NCI-H2196 (cell line): Measurements from ENCODE around the gene ZBP1.

Source experiments
- DNase-seq: peaks from one replicate; lab custom pipeline; 2025; ENCODE audit not compliant: unreplicated experiment; lab: John Stamatoyannopoulos, UW

The ZBP1 gene

DNA sequence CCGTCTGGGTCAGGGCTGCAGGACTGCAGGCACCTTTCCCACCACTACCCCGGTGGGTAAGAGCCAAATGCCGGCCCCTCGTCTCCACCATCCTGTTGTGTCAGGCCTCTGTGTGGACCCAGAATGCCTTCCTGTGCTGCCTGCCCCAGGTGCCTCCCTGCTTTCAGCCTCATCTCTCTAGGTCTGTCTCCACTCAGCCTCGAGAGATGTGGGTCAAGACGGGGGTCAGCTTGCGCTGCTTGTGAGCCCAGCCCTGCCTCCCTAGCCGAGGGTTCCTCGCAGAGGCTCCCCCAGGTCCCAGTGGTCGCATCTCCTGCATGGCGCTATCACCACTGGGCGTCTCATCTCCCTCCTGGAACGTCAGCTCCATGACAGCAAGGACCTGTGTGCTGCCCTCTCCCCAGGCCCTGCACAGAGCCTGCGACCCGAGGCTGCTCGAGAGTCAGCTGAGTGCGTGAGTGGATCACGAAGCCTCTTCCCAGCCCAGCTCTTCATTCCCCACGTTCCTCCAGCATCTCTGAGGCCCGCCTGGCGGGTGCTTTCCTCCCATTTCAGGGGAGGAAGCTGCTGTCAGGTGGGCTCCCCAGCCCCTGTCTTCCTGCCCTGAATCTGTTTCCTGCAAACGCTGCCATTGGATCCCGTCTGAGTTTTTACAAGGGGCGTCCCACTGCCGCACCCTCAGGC is 38.7 kb upstream of the ZBP1 start:
- no peak for DNase-seq

DNA sequence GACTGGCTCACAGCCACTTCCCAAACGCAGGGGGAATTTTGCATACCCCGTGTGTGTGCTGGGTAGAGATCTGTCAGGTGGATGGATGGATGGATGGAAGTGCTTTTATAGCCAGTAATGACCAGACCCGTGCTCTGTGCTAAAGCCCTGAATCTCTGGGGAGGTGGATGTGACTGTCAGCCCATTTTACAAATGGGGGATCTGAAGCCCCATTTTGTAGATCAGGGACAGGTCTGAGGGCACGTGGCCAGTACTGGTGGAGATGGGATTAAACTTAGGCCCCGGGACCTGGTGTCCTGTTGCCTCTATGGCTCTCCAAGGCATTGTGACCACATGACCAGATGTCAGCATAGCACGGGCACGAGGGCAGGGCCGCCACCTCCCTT is 38.2 kb upstream of the ZBP1 start:
- no peak for DNase-seq

DNA sequence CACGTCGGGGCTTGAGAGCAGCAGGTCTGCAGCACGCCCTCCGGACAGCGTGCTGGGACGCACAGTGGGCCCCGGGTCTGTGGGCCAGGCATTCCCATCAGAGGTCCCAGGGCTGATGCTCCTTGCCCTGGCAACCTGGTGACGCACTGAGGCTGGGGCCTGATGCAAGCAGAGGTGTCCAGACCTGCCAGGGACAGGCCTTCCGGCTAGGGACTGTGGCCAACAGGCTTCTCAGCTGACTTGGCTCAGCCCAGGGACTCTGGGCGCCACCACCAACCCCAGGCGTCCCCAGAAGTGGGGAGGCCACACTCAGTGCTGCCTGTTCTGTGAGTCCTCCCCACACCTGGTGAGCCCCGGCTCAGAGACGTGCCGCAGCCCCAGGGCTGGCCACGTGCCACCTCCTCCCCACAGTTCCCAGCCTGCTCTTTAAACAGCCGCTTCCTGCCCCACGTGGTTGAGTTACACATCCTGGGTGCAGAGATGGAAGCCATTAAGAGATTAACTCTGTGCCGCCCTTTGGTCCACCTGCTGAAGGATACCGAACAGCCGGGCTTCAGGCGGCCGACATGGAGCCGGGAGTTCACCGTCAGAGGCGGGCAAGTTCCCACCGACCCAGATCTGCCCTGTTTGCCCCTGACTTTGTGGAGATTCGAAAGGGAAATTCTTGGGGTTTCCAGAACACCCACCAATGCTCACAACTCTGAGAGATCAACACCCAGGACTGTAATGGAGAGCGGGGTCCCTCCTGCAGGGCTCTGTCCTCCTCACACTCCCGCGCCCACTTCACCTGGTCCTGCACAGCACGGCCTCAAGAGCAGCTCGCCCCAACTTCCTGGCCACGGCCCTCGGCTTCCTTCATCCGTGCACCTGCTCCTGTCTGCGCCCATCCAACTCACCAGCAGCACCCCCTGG is 37.6 kb upstream of the ZBP1 start:
- DNase-seq = peak; percentile 82

DNA sequence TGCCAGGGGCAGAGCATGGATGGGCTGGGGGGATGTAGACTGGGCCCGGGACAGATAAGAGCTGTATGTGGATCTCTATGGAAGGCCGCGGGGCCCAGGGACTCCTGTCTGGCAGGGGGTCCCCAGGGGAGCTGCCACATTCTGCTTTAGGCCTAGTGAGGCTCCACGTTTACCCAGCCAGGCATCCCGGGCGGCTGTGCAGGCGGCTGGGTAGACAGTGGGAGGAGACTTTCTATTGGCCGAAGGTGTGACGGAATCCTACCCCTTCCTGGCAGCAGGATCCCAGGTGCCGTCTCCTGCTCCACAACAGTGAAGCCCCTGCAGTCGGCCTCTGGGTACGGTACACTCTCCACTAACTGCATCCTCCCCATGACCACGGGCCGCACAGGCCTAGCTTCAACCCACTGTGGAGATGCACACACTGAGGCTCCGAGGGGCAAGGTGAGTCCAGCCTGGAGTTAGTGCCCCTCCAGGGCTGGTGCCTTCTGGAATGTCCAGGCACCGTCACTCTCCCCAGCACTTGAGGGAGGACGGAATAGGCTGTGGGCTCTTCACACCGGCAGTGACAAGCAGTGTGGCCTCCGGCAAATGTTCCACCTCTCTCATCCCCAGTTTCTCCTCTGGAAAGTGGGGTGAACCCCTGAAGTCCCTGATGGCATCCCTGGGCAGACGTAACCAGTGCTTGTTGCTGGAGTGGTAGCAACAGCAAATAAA is 36.8 kb upstream of the ZBP1 start:
- no peak for DNase-seq

DNA sequence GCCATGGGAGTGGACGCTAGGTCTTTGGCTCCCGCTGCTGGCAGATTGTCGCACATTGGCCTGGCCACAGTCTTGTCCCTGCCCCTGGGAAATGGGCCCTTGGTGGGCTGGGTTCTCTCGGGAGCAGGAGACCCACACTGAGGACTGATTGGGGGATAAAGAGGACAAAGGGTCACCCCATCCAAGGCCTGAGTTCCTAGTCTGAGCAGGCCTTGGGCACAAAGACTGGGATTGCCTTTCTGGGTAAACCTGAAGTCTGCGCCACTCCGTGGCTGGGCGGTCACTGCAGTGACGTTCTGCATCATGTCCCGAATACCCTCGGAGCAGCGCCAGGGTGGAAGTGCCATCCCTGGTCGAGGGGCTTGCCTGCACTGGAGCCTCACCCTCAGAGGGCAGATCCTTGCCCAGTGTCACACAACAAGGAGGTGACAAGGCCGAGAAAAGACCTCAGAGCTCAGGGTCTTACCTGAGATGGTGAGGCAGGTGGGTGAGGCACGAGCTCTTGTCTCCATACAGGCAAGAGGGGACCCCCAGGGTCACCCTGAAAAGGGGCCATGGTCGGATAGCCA is 36.1 kb upstream of the ZBP1 start:
- no peak for DNase-seq

DNA sequence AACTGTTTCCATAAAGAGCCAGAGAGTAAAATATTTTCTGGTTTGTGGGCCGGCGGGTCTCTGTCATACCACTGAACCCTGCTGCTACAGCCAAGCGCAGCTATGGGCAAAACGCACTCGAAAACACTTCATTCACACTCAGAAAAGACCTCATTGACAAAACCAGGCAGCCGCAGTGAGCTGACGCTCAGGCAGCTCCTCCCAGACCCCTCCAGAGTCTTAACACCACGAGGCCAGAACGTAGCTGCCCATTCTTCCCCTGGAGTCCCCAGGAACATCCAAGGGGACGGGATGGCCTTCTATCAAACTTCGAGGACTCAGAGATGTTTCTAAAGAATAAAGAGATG is 35.6 kb upstream of the ZBP1 start:
- no peak for DNase-seq

DNA sequence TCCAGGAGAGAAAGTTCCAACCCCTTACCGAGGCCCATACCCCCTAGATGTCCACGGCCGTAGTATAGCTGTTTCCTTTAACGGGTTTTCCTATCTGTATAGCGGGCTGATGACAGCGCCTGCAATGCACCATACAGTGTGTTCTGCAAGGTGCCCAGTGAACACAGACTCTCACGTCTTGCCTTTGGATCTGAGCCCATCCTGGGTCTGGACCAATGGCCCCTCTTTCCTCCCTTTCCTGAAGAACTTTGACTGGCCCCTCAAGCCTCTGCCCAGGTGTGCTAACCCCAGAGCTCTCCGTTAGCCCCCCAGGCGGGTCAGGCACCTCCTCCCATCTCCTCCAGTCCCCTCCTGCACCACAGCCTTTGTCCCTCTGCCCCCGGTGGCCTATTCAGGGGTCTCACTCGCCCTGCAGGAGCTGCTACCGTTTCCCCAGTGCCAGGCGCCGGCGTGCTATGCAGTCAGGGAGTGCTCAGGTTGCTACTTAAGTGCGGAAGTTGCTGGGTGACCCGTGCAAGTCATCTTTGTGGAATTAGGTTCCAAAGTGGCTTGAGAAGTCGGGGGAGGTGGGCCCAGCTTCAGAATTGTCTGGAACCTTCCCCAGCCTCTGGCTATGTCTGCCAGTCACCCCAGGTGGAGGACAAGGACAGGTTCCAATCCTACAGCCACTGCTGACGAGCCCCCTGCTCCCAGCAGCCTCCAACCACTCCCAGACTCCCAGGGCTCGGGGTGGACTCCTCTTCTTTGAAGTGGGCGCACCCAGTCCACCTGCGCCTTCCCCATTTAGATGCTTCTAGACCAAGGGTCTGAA is 35.0 kb upstream of the ZBP1 start:
- no peak for DNase-seq

DNA sequence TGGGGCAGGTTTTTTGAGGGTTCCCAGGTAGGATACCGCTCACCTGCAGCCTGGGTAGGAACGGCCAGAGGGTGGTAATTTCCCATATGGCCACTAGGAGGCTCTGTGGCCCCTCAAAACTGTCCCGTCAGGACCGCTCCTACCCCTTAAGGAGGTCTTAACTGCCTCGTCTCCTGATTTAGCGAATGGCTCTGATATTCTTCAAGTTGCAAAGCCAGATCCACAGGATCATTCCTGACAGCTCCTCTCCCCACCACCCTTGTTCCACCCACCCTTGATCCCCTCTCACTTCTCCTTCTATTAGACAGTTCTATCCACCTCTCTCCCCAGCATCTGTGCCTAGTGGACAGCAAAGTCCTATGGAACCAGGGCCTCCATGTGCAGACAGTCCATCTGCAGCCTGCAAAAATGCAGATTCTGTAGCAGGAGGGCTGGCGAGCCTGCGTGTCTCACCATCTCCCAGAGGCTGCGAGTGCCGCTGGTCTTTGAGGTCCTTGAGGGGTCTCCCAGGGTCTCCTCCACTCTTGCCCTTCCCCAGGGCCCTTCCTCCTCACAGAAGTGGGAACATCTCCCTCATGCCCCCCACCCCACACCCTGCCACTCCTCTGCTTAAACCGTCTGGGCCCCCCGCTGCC is 34.3 kb upstream of the ZBP1 start:
- DNase-seq = peak; percentile 55

DNA sequence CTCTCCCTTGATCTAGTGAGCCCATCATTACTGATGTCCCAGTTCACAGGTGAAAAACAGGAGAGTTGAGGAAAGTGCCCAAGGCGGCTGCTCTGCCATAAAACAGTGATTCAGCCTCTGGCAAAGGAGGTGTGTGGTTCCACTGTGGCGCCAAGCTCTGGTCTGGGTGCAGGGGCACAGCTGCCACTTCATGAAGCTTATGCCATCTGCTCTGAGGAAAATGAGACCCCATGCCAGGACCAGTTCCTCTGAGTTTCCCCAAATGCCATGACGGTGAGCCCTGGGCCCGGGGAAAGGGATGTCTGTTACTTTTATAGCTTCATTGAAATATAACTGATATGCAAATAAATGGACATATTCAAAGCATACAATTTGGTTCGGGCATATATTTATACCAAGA is 33.7 kb upstream of the ZBP1 start:
- DNase-seq = no peak

DNA sequence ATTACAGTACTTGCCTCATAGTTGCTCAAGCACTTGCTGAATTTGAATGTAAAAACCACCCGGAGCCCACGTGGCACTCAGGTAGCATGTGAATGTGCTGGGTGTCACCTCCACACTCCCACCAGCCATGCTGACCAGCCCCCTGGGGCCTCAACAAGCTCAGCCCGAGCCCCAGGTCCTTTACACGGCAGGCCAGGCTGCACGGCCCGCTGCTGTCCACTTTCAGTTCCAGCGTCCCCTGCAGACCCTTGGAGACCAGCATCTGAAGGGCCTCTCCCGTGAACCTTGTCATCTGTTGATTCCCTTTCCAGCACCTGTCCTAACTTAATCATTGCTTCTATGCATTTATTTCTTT is 33.3 kb upstream of the ZBP1 start:
- no peak for DNase-seq

DNA sequence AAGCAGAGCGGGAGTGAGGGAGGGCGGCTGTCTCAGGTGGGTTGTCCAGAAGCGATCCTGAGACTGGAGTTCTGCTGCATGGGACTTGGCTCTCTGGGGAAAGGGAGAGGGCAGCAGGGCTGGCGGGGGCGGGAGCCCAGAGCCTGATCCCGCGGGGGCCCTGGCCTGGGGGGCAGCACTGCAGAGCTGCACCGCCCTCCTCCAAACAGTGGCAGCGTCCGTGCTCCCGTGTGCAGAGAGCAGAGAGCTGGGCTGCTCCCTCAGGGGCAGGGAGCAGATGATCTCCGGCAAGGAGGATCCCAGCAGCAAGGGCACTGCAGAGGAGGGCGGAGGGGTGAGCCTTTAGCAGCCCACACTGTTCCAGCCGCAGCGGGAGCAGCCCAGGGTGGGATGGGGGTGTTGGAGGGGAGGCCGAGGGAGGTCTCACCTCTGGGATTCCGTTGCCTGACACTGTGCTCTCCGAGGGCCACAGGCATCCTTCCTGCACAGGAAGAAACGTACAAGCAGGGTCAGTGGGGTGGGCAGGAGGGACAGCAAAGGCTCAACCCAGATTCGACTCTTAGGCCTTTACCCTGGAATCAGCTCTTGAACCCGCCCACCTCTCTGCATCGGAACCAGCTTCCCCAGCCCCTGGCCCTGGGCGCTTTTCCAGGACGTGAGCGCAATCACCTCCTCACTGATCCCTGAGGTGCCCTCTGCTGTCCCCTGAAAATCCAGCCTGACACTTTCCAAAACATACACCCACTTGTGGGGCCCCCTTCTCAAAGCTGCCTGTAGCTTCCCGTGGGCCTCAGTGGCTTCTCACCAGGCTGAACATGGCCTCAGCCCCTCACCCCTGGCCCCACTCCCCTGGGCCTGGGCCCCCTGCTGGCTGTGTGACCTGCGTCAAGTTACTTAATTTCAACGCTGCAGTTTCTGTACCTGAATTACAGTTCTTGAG is 32.6 kb upstream of the ZBP1 start:
- no peak for DNase-seq

DNA sequence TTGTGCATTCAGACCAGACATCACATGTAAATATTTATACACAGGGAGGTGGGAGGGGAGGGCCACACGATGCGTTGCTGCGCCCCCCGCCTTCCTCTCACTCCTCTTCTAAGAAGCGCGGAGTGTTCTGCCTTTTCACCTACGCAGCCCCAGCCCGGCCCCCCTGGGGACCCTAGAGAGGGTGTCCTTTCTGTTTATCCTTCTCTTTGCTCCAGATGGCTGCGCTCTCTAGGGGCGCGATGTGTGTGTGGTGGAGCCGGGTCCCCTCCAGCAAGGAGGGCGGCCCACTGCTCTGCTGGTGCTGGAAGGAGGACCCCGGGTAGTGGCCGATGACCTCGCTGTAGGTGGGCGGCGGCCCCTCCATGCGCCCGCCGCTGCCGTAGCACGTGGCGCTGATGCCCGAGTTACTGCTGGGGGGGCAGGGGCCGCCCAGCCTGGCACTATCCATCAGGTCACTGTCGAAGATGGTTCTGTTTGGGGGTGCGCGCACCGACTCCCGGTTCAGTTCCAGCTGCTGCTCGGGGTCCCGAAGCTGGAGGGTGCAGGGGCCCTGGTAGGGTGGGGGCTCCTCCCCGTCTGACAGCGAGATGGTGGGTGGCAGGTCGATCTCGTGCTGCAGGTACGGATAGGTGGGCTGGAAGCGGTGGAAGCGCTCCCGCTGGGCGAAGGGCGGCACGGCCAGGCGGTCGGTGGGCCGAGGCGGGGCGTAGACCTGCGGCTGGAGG is 31.8 kb upstream of the ZBP1 start:
- no peak for DNase-seq

DNA sequence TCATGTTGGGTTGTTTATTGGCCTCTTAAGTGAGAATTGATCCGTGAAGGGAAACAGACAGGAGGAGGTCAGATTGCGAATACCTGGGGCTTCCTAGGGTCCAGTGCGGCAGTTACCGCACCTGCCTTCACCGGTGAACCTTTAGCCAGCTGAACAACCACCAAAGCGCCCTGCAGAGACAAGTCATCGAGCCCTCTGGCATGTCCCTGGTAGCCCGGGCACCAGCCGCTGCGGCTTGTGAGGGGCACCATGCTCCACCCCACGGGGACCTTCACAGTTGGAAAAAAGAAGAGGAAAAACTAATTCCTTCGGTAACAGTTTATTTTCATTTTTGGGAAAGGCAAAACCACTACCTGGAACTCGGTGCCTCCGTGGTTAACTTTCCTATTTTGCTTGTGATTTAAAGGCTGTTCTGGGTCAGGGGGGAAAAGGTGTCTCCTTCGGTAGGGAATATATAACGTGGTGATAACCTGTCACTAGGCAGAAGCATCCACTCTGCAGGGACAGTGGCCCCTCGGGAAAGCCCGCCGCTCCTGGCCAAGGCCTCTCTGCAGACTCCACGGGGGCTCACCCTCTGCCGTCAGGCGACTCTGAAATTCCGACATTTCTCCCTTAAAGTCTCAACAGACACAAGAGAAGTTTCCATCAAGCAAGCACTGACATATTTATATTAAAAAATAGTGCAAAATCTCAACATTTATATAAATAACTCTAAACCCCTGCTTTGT is 30.7 kb upstream of the ZBP1 start:
- DNase-seq = no peak

DNA sequence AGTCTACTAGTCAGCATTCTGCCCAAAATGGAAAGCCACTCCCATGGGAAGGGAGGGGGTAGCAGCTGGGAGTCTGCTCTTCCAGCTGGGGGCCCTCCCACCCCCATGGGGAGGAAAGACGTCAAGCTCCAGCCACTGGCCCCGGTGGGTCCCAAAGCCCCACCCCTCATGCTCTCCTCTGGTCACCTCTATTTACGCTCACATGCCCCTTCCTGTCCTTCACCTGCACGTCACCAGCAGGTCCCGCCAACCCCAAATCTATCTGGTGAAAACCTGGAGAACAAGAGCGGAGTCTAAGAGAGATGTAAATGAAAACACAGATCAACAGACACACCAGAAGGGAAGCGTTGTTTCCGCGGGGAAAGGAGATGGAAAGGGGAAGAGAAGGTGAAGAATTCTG is 30.0 kb upstream of the ZBP1 start:
- DNase-seq = no peak

DNA sequence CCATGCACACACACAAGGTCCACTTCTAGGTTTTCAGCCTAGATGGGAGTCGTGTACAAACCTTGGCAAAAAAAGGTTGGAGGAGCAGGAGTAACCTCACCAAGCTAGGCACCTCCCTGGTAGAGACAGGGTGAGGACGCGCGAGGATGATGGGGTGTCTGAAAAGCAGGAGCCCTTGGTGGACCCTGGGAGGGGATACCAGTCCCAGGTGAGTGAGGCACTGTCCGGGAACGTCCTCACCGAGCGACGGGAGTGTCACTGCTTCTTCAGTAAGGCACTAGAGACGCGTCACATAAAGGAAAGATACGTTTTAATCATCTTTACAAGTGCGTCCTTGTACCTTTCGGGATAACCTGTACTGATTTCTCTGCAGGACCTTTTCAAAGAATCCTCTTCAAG is 29.4 kb upstream of the ZBP1 start:
- no peak for DNase-seq

DNA sequence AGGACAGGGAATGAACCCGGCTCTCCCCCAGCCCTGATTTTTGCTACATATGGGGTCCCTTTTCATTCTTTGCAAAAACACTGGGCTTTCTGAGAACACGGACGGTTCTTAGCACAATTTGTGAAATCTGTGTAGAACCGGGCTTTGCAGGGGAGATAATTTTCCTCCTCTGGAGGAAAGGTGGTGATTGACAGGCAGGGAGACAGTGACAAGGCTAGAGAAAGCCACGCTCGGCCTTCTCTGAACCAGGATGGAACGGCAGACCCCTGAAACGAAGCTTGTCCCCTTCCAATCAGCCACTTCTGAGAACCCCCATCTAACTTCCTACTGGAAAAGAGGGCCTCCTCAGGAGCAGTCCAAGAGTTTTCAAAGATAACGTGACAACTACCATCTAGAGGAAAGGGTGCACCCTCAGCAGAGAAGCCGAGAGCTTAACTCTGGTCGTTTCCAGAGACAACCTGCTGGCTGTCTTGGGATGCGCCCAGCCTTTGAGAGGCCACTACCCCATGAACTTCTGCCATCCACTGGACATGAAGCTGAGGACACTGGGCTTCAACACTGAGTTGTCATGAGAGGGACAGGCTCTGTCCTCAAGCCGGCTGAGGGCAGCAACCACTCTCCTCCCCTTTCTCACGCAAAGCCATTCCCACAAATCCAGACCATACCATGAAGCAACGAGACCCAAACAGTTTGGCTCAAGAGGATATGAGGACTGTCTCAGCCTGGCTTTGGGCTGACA is 28.8 kb upstream of the ZBP1 start:
- no peak for DNase-seq
